NCI-H226 (cell line): ENCODE measurements around the gene POLL.
"Not testable (repeated sequence)": the region's sequence is repeated elsewhere in the genome, so short reads cannot be mapped to it uniquely, and the experiment has no call there.

Source experiments
- DNase-seq: peaks from one replicate; pipeline ENCODE4 v3.0.0-alpha.2; 2015

POLL gene

DNA sequence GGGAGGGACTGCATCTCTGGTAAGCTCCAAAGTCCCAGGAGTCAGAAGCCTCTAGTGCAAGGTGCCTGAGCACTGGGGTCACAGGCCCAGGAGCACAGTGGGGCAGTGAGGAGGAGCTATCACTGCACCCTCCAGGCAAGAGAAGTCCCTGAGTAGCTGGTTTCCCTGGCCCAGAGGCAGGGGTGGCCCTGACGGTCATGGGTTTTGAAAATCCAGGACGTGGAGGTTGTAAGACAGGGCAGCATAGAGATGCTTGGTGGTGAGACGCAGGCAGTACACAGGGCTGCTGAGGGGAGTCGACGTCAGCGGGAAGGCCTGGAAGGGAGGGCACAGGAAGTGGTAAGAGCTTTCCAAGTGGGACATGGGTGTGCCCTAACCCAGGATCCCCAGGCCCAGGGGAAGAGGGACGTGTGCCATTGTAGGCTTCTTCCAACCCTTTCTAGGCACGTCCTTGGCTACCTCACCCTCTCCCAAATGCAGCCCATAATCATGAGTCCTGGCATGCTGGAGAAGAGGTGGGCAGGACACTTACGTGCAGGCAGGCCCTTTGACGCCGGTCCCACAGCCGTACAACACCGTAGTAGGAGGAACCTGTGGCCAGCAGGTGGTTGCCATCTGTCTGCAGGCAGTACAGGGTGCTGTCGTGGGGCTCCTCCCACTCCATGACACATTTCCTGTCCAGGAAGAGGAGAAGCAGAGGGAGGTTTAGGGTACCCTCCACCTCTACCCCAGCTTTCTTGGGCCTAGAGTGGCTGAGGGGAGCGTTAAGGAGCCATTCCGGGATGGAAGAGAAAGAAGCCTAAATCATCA, 23.2 kb upstream of the POLL start:
- peak; percentile 12 for DNase-seq

- no peak for DNase-seq
Measured at GRCh38 chr10:101609481-101609880, 21.4 kb upstream of the POLL start.

GRCh38 chr10:101607124-101607523, 19.1 kb upstream of the POLL start:
- no peak for DNase-seq

DNA sequence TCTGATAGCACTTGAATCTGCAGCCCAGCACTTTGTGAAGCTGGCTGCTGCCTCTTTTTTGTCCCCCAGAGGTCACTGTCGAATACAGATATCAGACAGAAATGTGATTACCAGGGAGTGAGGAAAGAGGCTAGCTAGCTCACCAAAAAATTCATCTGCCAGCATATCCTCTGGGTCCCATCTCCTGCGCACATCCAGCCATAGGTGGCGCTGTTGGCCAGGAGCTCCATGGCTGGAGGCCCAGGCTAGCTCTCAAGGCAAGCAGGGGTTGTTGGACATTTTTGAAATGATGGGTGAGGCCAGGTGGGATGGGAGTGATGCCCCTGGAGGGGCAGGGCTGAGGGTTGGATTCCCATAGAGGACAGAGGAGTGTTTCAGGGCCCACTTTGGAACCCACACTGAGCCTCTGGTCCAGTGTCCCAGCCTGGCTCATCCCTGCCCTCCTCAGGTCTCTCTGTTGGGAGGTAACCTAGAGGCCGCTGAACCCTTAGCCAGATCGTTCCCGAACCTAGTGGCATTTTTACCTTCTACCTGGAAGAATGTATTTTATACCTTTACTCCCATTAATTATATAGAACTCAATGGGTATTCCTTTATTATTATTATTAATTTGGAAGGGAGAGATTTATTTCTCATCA, 14.8 kb upstream of the POLL start:
- peak; percentile 69 for DNase-seq

GRCh38 chr10:101601541-101601940, 13.5 kb upstream of the POLL start:
- DNase-seq: no peak

DNA sequence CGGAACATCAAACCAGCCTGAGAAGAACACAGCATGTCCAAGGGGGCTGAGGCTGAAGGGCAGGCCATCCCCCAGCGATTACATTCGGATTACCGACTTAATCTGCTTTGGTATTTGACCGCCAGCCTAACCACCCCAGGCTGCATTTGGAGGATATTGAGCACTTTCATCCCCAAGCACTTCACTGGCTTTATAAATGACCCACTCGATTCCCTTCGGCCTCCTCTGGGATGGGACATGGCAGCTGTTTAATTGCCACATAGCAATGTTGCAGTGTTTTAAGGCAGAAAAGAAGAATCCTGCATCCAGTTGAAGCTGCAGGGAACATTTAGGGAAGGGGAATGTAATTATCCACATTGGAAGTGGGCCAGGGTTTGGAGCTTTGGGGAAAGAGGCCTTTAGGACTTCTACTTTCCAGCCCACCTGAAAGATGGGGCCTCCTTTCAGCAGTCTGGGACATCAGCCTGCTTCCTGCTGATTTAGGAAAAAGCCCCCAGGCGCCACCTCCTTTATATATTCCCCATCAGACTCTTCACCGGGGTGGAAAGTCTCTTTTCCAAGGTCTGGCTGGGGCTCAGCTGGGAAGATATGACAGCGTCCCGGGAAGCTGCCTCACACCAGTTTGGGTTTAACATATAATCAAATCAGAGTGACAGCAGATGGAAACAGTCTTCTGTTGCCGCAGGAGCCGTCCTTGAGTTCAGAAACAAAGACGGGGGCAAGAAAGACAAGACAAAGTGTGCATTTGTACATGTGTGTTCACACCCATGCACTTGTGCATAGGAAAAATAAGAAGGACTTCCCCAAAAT, 9.2 kb upstream of the POLL start:
- no peak for DNase-seq

DNA sequence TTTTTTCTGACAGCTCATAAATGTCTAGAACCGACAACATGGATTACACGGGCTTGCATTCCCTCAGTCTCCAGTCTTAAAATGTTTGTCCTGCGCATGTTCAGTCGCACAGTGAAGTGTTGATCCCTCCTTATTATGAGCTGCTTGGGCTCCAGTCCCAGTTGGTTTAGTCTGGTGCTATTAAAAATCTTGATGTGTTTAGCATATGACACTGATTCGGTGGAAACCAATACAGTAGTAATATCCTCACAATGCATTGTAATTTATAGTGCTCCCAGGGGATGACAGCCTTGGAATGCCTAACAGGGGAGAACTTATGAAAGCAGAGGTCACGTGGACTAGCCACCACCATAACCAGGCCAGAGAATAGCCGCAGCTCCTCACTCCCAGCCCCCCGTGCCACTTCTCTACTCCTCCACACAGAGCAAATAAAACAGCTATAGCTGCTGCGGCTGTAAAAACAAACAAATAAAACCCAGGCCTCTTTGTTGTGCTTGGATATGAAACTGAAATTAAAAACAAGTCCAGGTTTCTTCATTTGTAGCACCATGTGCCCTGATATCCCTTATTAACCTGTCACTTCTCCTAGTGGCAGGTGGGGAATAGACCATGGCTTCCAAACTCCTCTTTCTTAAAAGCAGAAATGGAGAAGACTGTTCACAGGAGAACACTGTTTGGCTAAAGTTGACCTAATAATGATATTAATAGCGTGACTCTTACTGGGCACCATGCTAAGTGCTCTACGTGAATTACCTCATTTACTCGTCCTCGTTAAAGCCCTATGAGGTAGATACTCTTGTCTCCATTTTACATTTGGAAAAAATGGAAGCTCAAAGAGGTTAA, 7.8 kb upstream of the POLL start:
- DNase-seq: no peak

DNA sequence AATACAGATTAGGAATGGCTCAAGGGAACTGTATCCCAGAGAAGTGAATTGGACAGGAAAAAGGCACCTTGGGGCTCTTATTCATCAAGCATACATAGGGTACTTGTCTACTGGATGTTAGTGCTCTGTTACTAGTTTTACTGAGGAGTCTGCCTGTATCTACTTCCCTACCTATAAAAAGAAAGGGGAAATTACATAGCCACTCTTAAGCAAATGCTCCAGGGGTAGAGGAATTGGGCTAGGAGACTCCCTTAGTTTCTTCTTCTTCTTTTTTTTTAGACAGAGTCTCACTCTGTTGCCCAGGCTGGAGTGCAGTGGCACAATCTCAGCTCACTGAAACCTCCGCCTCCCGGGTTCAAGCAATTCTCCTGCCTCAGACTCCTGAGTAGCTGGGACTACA, 5.3 kb upstream of the POLL start:
- DNase-seq: not testable (repeated sequence)

DNA sequence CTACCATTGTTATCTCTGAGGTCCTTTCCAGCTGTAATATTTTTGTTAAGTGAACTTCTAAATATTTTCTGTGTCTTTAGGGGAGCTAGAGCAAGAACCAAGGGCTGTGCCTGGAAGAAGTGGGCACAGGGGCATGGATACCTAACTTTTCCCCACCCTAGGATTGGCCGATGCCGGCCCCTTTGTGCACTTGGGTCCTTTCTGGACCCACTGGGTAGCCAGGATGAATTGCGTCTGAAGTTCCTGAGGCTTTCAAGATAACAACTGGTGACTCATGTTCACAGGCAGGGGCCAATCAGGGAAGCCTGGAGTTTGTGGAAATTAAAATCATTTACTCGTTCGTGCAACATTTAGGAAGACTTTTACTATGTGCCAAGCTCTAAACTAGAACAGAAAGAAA, 822 bp upstream of the POLL start:
- DNase-seq: peak; percentile 67

DNA sequence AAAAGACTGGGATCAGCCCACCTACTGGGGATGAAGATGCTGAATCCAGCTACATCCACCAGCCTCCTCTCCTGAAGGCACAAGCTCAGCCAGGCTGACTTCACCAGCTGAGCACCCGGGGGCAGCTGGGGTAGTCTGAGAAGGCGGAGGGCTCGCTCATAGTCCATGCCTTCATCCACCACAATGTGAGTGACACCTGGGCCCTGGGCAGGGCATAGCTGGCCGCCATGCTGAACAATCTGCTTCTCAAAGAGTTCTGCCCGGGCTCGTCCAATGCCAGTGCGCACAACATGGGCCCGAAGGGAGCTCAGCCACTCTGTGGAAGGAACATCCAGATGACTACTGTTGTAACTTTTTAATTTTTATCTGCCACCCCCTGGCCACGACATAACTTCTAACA, 2.2 kb downstream of the POLL start:
- no peak for DNase-seq

GRCh38 chr10:101580486-101581399, 7.3 kb downstream of the POLL start:
- no peak for DNase-seq

- DNase-seq: no peak
Measured at GRCh38 chr10:101579516-101579870, 8.6 kb downstream of the POLL start.

DNA sequence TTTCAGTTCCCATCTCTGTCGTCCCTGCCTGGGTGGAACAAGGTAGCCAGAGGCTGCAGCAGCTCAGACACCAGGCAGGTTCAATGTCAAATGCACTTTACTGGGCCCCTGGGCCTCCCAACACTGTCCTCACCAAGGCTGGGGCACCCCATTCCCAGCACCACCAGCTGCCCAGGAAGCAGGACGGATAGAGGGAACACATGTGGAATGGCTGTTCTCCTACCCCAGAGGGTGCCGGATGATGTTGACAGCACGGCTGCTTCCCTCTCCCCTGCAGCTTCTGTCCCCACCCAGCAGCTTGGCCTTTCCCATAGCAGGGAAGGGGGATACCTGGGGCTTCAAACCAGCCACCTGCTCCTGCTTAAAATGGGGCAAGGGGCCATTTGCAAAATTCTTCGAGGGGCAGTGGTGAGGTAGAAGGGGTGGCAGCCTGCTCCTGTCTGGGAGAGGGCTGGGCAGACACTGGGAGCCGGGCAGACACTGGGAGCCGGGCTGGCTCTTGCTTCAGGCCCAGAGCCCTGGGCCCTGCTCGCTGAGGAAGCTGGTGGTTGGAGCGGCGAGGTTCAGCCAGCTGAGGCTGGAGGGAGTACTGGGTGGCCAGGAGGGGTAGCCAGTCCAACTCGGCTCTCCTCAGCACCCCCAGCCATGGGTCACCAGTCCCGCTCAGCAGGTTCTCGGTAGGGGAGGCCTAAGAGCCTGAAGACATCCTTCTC, 9.1 kb downstream of the POLL start:
- no peak for DNase-seq

DNA sequence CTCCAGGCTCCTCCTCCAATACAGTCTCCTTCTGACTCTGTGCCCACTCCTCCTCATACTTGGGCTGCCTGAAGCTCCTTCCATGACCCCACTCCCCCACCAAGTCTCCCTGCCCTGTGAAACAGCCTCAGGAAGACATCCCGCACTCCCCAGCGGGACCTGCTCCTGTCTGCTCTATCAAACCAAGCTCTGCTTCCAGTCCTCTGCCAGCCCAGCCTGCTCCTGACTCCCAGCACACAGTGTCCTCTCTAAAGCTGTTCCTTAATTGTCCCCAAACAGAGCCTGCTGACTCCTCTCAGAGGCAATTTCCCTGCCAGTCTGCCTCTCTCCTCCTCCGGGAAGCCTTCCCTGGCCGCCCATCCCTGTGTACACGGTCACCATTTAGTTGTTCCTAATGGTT, 9.9 kb downstream of the POLL start:
- DNase-seq: no peak

- DNase-seq: no peak
Measured at GRCh38 chr10:101577121-101577871, 10.8 kb downstream of the POLL start.

DNA sequence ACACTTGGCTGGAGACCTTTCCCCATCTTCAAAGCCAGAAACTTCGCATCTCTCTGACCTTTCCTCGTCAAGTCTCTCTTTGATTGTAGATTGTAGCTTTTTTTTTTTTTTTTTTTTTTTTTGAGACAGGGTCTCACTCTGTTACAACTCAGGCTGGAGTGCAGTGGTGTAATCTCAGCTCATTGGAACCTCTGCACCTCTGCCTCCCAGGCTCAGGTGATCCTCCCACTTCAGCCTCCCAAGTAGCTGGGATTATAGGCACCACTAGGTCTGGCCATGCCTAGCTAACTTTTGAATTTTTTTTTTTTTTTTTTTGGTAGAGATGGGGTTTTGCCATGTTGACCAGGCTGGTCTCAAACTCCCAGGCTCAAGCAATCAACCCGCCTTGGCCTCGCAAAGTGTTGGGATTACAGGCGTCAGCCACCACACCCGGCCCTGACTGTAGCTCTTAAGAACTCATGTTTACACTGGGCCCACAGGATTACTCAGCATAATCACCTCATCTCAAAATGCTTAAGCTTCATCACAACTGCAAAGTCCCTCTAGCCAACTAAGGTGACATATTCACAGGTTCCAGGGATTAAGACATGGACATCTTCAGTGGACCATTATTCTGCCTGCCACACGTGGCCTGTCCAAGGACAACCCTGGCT, 11.7 kb downstream of the POLL start:
- no peak for DNase-seq

DNA sequence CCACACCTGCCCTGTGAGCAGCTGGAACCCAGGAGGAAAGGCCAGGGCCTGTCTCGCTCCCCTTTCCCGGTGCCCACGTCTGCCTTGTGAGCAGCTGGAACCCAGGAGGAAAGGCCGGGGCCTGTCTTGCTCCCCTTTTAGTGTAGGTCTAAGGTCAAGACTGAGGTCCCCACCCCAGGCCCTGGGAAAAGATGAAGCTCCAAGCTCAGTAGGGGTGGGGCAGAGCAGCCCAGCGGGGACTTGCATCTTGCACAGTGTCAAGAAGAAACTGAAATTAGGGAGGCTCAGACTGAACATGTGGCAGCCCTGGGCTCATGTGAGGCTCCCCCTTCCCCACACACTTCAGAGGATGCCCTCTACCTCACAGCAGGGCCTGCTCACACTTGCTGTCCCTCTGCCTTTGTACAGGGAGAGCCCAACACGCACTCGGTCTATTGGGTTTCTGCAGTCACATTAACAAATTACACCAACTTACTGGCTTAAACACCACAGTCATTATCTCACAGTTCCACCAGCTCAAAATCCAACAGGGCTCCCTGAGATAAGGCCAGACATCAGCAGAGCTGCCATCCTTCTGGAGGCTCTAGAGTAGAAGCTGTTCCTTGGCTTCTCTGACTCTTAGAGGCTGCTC, 12.4 kb downstream of the POLL start:
- no peak for DNase-seq

- DNase-seq: no peak
Measured at GRCh38 chr10:101575091-101575490, 13.0 kb downstream of the POLL start.
